ENCODE data around the gene HAAO. TPM values are rescaled to one million over a fixed set of nuclear protein-coding genes. Genes with fewer than 3 reads are reported as not detected.

HAAO gene
- total RNA-seq, 3 donors from 2014 or later, result 5.8 to 38.4 (median 9.8) TPM

DNA sequence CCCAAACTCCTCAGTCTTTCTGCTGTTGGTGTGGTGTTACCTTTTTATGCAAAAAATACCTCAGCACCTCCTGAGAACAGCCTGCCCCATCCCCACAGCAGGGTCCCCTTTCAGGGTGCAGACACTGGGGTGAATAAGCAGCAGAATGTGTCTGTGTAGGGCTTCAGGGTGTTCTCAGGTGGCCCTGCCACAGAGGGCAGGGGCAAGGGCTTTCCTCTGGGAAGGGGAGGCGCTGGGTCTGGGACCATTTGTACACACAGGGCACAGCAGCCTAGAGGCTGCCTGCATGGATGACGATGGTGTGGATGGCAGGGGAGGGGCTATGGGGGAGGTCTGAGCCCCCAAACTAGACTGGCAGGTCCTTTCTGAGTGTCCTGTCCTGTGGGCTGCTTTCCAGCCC, 2.6 kb downstream of the HAAO start:
- H3K36me3 ChIP-seq (ENCODE audit: low read depth), result no peaks in the 10 kb centered on the region
- H3K4me1 ChIP-seq (ENCODE audit: low read depth), result no peaks in the 10 kb centered on the region
- DNase-seq (no peak), ATAC-seq (no peak)
- intact Hi-C loops (cut with DNase I, micrococcal nuclease), result no loop called here
- TF ChIP-seq, protein P1, sequence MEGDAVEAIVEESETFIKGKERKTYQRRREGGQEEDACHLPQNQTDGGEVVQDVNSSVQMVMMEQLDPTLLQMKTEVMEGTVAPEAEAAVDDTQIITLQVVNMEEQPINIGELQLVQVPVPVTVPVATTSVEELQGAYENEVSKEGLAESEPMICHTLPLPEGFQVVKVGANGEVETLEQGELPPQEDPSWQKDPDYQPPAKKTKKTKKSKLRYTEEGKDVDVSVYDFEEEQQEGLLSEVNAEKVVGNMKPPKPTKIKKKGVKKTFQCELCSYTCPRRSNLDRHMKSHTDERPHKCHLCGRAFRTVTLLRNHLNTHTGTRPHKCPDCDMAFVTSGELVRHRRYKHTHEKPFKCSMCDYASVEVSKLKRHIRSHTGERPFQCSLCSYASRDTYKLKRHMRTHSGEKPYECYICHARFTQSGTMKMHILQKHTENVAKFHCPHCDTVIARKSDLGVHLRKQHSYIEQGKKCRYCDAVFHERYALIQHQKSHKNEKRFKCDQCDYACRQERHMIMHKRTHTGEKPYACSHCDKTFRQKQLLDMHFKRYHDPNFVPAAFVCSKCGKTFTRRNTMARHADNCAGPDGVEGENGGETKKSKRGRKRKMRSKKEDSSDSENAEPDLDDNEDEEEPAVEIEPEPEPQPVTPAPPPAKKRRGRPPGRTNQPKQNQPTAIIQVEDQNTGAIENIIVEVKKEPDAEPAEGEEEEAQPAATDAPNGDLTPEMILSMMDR (IDR thresholded peaks at IDR 0.05), result no peak
- H3K4me3 ChIP-seq, result no peak overlapping the region
- H3K9me3 ChIP-seq, result no peaks in the 10 kb centered on the region

DNA sequence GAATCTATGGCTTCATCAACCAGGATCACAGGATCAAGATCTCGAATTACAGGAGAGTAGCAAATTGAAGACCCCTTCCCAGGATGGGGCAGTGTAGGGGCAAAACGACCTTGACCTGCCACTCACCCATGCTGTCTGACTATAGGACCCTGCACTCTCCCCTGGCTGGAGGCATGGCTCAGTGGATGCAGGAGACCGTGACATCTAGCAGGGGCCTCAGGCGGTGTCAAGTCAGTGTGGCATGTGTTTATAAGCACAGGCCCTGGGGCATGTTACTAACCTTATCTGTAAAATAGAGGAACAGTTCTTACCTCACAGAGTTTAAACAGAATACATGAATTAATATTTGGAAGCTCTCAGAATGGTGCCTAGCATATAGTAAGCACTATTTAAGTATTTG, 3.5 kb downstream of the HAAO start:
- intact Hi-C loops (cut with DNase I, micrococcal nuclease), result no loop called here
- ATAC-seq, result no peak
- no peak for DNase-seq
- no peak overlapping the region for H3K4me3 ChIP-seq
- H3K4me1 ChIP-seq (ENCODE audit: low read depth), result no peaks in the 10 kb centered on the region
- TF ChIP-seq, protein P1 (IDR thresholded peaks at IDR 0.05), result no peak
- H3K9me3 ChIP-seq, result no peaks in the 10 kb centered on the region
- no peaks in the 10 kb centered on the region for H3K36me3 ChIP-seq (ENCODE audit: low read depth)

DNA sequence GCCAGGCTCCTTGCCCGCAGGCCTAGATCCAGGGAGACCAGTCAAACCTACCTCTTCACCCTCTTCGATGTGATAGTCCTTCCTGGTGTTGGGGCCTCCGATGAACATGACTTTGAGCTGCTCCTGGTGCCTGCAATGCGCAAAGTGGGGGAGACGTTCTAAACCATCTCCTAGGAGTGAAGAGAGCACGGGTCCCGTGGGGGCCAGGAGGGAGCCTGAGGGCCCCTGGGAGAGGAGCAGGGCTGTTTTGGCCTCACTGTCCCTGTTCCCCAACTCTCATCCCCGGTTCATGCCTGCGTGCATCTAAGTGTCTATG, 3.9 kb downstream of the HAAO start:
- H3K9me3 ChIP-seq, result no peaks in the 10 kb centered on the region
- H3K36me3 ChIP-seq (ENCODE audit: low read depth), result no peaks in the 10 kb centered on the region
- DNase-seq (no peak), ATAC-seq (no peak)
- intact Hi-C loops (cut with DNase I, micrococcal nuclease), result no loop called here
- TF ChIP-seq, protein P1 (IDR thresholded peaks at IDR 0.05), result no peak
- H3K4me1 ChIP-seq (ENCODE audit: low read depth), result no peaks in the 10 kb centered on the region
- no peak overlapping the region for H3K4me3 ChIP-seq

DNA sequence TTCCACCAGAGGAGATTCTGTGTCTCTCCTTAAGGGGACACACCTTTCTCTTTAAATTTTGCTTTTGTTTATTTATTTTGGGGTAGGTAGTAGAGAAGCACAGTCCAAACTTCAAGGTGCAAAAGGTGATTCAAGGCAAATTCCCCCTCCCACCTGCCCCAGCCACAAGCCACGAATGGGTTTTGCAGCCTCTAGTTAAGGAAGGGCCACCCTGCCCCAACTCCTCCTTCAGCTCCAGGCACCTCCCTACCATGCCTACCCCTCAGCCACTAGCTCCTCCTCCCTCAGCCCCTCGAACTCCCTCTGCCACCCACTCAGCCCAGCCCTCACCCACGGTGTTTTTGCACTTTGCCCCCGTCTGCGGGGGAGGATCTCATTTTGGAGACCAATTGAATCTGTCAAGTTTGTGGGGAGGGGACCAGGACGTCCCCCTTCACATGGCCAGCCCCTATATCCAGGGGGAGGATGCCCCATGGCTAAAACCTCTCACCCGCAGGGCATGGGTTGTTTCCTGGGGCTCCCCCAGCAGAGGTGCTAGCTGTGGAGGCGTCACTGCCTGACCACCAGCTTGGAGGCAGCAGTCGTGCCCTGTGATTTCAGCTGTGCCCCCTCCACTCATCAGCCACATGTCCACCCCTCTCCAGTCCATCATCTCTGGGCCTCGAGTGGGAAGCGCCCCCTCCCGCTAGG, 4.5 kb downstream of the HAAO start:
- Histone ChIP-seq H3K4me1 (ENCODE audit: low read depth) (no peaks in the 10 kb centered on the region), H3K4me3 (no peak overlapping the region), H3K36me3 (ENCODE audit: low read depth) (no peaks in the 10 kb centered on the region), H3K9me3 (no peaks in the 10 kb centered on the region)
- no peak for ATAC-seq
- TF ChIP-seq, protein P1 (IDR thresholded peaks at IDR 0.05), result no peak
- intact Hi-C loops (cut with DNase I, micrococcal nuclease), result no loop called here
- no peak for DNase-seq

DNA sequence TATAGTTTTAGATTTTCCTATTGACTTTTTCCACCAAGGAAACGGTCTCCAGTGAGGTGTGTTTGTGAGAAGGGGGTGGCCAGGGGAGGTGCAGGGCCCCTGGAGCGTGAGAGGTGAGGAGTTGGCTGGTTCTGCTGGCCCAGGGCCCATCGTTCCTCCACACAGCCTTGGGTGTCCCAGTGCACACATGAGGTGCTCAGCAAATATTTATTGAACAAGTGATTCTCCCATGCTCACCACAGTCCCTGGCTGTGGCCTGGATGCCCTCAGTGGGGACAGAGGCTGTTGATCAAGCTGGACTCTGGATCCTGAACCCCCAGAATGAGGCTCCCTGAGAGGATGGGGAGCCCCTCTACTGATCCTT, 5.0 kb downstream of the HAAO start:
- intact Hi-C loops (cut with DNase I, micrococcal nuclease), result no loop called here
- TF ChIP-seq, protein P1 (IDR thresholded peaks at IDR 0.05), result no peak
- DNase-seq (no peak), ATAC-seq (no peak)
- Histone ChIP-seq H3K4me3 (no peak overlapping the region), H3K36me3 (ENCODE audit: low read depth) (no peaks in the 10 kb centered on the region), H3K9me3 (no peaks in the 10 kb centered on the region), H3K4me1 (ENCODE audit: low read depth) (no peaks in the 10 kb centered on the region)

Data from mucosa of descending colon (tissue), 3 donors.